Measurements from ENCODE around the gene AKAP13.
A peak's percentile ranks its signal among the peaks of the same experiment; 100 is the strongest.

- no peak for TF ChIP-seq CTCF (IDR thresholded peaks at IDR 0.05)
- peak in 1 of 4 donors; percentile 37 for TF ChIP-seq POLR2A (IDR thresholded peaks at IDR 0.05)
- peak in 1 of 2 donors; percentile 45 for TF ChIP-seq POLR2AphosphoS5 (IDR thresholded peaks at IDR 0.05)
These were observed 200.5 kb downstream of the AKAP13 start for GRCh38 chr15:85580879-85581278.
